DMS 273 (cell line): Measurements from ENCODE around the gene FAM168A.

ENCODE experiments used
- DNase-seq: peaks from one replicate; lab custom pipeline; 2025; ENCODE audit not compliant: unreplicated experiment; lab: John Stamatoyannopoulos, UW

The FAM168A gene

DNA sequence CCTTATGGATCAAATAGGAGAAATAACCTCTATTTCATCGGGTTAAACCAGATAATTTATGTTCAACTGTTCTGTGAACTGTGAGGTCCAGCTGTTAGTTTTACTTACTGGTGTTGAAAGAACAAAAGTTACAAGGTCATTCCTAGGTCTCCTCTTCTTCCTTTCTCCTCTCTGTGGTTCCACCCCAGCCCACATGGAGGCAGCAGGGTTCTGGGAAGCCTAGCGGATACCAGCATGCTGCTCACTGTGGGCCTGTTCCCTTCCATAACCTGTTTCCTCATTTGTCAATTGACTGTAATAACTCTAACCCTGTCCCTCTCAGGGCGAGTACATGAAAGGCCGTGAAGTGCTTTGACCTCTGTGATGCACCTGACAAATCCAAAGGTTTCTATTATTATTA lies 193.9 kb downstream of the FAM168A start:
- peak; percentile 71 for DNase-seq

DNA sequence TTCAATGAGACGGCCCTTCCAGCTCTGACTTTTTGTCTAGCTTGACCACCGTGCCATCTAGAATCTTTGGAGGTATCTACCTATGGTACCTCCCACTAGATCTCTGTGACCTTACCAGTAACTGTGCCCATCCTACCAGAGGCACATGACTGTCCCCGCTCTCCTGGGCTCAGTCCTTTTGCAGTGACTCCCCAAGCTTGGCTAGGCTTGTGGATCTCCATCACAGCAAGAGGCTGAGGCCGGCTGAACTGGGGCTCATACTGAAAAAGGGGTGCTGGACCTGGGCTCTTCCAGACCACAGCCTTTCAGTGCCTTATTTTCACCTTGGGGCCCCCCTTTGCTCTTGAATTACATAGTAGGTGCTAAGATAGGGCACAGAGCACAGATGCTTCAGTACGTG lies 194.4 kb downstream of the FAM168A start:
- no peak for DNase-seq

DNA sequence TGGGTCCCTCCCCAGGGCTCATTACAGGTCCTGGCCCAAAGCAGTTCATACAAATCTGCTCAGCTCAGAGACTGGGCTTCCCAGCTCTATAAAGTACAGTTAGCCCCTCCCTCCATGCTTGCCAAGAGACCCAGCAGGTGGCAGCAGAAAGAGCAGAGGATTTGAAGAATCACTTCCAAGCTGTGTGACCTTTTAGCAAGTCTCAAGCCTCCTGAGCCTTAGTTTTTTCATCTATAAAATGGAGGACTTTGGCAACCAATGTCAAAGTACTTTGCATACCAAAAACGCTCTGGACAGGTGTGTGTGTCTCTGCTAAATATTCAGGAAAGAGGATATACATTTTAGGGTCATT lies 195.1 kb downstream of the FAM168A start:
- DNase-seq: peak; percentile 53

DNA sequence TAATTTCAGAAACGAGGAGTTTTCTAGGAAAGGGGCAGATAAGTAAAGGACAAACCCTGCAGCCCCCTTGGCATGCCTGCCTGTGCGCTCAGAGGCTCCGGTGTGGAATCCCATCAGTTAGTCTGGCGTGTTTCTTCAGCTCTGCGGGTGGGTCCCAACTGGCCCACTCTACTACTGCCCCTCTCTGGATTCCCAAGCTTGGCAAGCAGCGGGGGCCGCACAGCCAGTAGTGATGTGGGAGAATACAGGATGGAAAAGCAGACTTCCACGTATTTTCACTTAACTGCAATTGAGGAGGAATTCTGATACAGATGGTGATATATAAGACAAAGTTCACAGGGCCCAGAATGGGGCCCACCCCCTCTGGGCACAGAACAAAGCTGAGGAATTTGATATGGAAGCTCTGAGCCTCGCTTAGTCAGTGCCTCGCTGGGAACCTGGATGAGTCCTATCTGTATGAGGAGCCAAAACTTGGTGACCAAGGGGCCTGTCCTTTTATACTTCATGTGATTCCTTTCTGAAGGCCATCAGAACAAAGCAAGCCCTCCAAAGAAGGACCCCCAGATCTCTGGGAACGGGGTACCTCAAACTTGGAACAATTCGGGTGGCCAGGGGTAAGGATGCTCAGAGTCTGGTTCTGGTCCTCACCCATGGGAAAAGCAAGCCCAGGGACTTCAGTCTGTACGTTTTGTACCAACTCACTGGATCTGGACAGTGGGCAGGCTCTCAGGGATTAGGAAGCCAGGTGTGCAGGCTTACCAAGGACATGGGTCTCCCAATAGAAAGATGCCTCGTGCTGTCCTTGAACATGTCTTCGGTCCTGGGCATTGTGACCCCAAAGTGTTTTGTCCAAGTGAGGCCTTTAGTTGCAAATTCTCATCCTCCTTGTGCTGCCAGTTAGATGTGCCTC lies 195.7 kb downstream of the FAM168A start:
- DNase-seq: no peak

DNA sequence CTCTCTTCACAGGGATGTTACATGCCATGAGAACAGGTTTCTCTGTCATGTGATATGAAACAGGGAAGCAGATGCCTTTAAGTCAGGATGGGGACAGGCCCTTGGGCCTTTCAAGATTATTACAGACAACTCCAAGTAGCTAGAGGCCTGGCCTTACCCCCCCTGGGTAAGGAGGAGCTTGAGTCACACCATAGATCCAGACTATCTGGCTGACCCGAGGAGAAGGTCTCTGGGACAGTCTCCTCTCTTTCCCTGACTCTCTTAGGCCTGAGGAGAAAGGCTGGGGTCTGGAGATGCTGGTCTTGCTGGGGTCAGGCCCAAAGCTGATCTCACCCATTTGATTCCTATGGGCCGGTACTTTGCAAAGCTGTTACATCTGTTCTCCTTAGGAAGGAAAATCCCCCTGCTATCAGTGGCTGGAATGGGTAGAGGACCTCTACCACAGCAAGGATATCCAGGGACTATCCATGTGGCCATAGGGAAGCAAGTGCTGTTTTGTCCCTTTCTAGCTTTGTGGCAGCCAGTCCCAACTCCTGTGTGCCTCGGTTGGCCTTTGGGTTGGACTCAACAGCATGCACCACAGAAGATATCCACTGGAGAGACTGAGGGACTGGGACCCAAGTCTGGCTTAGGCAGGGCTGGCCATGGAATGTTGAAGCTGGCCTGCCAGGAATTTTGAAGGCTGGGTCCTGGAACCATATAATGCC lies 196.5 kb downstream of the FAM168A start:
- DNase-seq: no peak

DNA sequence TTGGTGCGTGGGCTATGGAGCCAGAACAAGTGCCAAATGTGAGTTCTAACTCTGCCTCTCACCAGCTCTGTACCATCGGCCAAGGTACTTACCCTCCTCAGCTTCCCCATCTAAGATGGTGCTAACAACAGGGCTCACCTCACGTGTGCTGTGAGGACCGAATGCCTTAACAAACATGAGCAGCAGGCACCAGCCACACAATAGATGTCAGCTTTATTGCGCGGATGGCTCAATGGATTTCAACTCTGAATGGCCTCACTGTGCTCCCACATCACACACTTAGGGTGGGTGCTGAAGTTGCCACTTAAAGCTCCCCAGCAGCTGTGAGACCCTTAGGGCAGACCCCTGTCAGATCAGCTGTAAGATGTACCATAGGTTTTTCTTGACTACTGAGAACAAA lies 197.6 kb downstream of the FAM168A start:
- DNase-seq: no peak

DNA sequence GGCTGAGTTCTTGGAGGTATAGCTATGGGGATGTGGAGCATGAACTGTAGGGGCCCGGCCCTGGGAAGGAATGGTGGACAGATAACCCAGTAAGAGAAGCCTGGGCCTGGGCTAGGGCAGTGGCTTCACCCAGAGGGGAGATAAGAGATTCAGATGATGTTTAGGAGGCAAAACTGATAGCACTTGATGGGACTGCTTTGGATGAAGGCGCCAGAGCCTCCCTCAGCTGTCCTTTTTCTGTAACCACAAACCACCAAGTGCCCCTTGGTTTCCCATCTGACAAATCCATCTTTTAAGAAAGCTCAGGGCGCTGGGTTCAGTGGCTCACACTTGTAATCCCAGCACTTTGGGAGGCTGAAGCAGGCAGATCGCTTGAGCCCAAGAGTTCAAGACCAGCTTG lies 198.3 kb downstream of the FAM168A start:
- DNase-seq: no peak

DNA sequence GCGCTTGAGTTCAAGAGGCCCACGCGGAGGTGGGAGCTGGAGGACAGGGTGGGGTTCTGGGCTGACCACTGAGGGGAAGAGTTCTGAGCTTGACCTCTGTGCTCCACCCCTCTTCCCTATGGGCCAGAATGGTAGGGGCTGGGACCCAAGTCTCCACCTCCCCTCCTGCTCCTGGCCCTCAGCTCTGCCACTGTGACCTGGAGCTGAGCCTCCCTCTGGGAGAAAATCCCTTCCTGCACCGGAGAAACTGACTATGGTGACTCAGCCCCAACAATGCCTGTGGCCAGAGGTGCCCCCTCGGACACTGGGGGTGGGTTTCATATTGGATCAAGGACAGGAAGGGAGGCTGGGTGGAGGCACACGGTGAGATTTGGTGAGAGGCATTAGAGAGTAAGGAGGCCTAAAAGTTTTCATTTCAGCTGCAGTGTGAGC lies 198.7 kb downstream of the FAM168A start:
- no peak for DNase-seq

DNA sequence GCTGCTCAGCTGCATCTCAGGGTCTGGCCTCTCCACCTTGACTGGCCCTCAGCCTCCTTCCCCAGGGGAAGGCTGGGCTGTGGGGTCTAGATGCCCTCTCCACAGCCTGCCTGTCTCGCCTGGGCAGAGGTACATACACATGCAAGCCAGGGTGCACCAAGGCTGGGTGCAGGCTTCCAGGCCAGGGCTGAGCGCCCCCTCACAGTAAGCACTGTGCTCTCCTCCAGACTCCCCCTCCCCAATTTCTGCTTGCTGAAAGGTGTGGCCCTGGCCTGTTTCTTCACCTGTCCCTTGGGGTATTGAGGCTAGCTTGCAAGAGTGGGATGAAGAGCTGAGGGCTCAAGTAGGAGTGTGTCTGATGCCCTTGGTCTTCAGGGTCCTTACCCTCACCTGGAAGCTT lies 199.2 kb downstream of the FAM168A start:
- DNase-seq: no peak

DNA sequence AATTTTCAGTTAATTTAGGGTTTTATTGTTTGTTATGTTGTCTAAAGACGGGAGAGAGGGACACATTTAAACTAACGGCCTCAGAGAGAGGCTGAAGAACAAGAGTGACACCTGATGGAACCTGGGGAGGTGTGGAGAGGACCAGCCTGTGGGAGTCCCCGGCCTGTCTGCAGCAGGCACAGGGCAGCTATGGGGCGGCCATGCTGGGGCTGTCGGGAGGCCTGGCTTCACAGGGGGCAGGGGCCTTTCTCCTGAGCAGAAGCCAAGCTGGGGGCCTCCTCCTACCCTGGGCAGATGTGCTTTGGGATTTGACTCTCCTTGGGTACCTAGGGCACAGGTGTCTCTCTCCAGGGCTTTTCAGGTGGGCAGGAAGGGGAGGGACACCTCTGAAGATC lies 199.8 kb downstream of the FAM168A start:
- DNase-seq: no peak

DNA sequence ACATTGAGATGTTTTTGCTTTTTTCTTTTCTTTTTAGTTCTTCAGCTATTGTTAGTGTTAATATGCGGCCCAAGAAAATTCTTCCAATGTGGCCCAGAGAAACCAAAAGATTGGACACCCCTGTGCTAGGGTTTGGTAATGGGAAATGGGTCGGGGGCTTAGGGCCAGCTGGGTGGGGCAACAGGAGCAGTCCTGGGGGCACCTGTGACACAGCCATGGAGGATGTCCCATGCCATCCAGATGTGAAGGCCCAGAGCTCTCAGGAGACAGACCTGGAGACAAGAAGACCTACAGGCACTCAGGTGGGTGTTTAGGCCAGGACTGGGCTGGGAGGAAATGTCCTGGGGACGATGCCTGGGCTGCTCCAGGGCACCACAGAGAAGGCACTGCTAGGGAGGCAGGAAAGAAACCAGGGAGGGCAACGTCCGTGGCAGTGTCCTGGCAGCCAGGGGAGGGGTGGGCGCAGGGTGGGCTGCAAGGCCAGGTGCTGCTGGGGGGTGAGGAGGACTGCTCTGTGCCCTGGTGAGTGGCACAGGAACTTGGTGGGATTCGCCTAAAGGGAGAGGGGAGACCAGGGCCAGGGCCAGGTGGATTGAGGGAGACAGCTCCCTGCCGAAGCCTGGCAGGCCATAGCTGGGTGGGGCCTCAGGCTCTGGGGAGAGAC lies 200.3 kb downstream of the FAM168A start:
- no peak for DNase-seq

DNA sequence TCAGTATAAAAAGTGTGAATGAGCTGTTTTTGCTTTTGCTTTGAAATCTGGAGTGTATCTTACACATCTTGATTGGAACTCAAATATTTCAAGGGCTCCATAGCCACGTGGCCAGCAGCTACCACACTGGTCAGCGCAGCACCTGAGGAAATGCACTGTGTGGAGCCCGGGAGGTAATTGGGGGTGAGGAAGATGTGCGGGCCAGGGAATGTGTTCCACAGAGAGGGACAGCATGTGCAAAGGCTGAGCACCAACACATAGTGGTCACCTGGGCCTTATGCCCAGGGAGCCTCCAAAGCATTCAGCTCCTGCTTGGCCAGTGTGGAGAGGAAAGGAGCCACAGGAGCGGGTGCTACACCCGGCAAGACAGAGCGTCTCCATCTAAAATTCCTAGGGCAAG lies 200.9 kb downstream of the FAM168A start:
- no peak for DNase-seq

DNA sequence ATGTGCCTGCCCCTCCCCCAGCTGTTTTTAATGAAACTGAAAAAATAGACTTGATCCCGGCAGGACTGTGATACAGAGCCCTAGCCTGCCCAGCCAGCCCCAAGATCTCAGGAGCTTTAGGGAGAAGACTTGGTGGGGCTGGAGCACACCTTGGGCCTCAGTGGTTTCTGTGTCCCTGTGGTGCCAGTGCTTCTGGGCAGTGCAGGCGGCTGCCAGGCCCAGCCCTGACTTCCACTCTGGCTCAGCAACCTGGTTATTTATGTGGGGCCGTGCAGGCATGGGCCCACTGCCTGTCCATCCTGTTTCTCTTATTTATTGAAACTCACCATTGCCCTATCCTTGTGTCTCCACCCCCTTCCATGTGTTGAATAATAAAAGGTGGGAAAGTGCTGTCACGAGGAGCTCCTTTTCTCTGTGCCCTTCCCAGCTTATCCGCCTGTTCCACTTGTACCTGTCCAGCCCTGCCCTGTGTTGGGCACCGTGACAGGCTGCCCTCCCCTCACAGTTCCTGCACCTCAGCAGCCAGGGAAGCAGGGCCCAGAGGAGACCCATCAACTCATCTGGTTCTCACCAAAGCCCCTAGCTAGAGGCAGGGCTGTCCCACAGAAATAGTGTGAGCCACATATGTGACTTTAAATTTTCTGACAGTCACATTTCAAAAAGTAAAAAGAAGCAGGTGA lies 201.5 kb downstream of the FAM168A start:
- DNase-seq: no peak

DNA sequence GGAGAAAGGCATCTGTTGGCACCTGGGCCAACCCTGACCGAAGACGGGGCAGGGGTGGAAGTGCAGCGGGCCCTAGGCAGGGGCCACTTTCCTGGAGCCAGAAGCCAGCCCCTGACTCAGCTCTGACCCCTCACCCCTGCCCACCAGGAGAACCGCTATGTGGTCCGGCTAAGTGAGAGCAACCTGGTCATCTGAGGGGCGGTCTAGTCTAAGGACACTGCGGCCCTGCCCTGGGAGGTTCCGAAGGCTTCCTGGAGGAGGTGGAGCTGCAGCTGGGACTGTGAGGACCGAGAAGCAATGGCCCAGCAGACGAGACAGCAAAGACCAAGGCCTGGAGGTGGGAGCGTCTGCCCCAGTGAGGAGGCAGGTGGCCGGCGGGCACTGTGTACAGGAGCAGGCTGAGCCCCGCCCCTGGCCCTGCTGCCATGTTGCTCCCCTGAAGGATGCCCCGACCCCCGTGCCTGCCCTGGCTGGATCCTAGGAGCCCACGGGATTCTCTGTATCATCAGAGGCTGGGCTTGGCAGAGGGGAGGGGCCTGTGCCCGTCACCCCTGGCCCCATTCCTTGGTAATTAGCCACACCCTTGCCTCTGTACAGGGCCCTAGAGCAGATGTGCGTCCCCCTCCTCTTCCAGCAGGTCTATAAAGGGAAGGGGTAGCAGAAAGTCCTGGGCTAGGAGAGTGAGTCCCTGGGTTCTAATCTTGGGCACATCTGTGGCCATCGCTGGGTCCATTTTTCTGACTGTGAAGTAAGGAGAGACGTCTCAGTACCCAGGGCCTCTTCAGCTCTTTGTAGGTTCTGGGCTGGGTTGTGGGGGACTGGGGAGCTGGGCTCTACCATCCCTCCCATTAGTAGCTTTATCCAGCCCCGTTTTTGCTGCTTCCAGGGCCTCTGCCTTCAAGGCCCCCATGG lies 202.4 kb downstream of the FAM168A start:
- DNase-seq: no peak

DNA sequence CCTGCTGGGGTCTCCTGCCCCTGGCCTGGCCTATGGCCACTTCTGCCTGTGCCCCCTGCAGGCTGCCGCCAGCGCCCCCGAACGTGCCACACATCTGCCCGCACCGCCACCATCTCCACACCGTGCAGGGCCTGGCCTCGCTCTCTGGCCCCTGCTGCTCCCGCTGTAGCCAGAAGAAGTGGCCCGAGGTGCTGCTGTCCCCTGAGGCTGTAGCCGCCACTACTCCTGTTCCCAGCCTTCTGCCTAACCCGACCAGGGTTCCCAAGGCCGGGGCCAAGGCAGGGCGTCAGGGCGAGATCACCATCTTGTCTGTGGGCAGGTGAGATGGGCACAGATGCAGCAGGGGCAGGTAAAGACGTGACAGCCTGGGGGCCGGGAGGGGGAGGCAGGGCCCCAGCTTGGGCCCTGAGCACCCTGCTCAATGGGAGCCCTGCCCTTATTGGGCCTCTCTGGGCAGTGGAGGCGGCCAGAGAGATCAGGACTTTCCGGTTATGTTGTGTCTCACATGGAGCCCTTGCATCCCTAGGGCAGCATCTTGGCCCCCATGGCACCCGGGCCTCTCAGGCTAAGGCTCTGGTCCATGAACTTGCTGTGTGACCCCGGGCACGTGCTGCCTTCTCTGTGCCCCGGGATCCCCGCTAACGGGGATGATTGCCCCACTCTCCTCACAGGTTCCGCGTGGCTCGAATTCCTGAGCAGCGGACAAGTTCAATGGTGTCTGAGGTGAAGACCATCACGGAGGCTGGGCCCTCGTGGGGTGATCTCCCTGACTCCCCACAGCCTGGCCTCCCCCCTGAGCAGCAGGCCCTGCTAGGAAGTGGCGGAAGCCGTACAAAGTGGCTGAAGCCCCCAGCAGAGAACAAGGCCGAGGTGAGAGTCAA lies 203.3 kb downstream of the FAM168A start:
- DNase-seq: no peak

DNA sequence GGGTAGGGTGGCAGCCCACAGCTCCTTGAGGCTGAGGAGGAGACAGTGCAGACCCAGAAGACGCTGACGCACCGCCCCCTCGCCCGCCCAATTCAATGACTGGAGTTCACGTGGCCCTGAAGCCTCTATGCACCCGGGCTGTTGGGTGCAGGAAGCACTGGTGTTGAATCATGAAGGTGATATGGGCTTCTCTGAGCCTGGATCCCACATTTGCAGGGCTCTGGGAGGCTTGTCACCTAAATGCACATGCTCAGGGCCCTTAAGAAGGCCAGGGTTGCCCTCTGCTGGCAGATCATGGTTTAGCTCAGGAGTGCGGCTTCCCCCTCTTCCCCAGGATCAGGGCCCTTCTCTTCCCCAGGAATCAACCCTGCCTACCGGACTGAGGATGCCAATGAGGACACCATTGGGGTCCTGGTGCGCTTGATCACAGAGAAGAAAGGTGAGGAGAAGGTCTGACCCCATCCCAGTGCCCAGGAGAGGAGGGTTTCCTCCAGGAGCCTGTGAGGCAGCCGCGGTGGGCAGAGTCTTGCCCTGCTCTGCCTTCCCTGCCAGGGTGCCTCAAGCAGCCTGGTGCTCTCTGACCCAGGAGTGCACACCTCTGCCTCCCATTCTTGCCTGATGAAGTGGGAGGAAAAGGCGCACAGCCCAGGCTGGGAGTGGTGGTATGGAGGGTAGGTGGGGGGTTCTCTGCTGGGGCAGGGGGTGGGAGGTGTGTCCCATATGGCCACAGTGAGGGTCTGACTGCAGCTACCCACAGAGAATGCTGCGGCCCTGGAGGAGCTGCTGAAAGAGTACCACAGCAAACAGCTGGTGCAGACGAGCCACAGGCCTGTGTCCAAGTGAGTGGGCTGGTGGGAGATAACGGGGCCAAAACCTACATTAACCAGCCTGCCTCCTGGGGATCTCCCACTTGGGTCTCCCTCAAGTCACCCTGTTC lies 204.2 kb downstream of the FAM168A start:
- DNase-seq: peak; percentile 82

DNA sequence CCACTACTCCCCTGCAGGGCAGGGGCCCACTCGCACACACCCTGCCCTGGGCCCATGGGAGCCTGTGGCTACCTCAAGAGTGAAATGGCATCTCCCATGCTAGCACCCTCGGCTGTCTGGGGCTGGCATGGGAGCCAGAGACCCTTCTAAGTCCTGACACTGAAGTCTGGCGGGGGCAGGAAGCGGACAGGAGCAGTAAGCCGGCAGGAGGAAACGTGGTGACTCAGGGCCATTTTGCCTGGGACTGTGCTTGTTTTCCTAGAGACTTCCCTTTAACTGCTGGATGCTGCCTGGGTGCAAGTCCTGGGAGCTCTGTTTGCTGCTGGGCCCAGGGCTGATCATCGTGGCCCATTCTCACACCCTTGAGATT lies 204.9 kb downstream of the FAM168A start:
- no peak for DNase-seq
